SK-N-SH treated with all-trans-retinoic acid at 6 μM for 48 hours (cell line): ENCODE data around the gene ACSBG1.

Source experiments
- ATAC-seq: fragments of 200-7000 bp; cut with Tn5 transposase; 3 replicates; pipeline ENCODE4 v1.9.1; 2020; ENCODE audit warnings: mild to moderate bottlenecking, moderate library complexity
- ARNTL ChIP-seq: fragments of 450-650 bp; formaldehyde crosslinking; IDR thresholded peaks from 2 replicates; pipeline ENCODE4 v1.5.0; 2020; ENCODE audit warnings: low read depth, mild to moderate bottlenecking, moderate library complexity, borderline replicate concordance
- BACH2 ChIP-seq: fragments of 250-450 bp; sonication (Bioruptor Pico); IDR thresholded peaks from 2 replicates; pipeline ENCODE4 v1.9.0; 2021; ENCODE audit warnings: mild to moderate bottlenecking, borderline replicate concordance
- ESRRG ChIP-seq: fragments of 250-450 bp; sonication (Bioruptor Pico); IDR thresholded peaks from 2 replicates; pipeline ENCODE4 v1.6.1; 2021; ENCODE audit warnings: mild to moderate bottlenecking
- GLIS3 ChIP-seq: fragments of 250-450 bp; sonication (Bioruptor Pico); IDR thresholded peaks from 2 replicates; pipeline ENCODE4 v1.5.0; 2020; ENCODE audit warnings: mild to moderate bottlenecking, moderate library complexity
- ISL1 ChIP-seq: fragments of 250-450 bp; sonication (Bioruptor Pico); IDR thresholded peaks from 2 replicates; pipeline ENCODE4 v2.1.2; 2022; ENCODE audit warnings: mild to moderate bottlenecking, moderate library complexity
- OSR1 ChIP-seq: fragments of 250-450 bp; sonication (Bioruptor Pico); IDR thresholded peaks from 2 replicates; pipeline ENCODE4 v1.8.0; 2022; ENCODE audit warnings: moderate library complexity, mild to moderate bottlenecking, inconsistent platforms
- PPARA ChIP-seq: fragments of 250-450 bp; sonication (Bioruptor Pico); IDR thresholded peaks from 2 replicates; pipeline ENCODE4 v1.5.0; 2020; ENCODE audit warnings: mild to moderate bottlenecking, borderline replicate concordance
- RARB ChIP-seq: fragments of 250-450 bp; sonication (Bioruptor Pico); IDR thresholded peaks from 2 replicates; pipeline ENCODE4 v1.8.0; 2021; ENCODE audit warnings: mild to moderate bottlenecking, moderate library complexity
- TCF4 ChIP-seq: fragments of 250-450 bp; sonication (Bioruptor Pico); IDR thresholded peaks from 2 replicates; pipeline ENCODE4 v1.8.0; 2021; ENCODE audit warnings: mild to moderate bottlenecking, moderate library complexity, borderline replicate concordance
- TOX ChIP-seq: fragments of 250-450 bp; sonication (Bioruptor Pico); IDR thresholded peaks from 2 replicates; pipeline ENCODE4 v1.8.0; 2021; ENCODE audit warnings: mild to moderate bottlenecking, moderate library complexity, borderline replicate concordance
- ZC3H10 ChIP-seq: fragments of 250-450 bp; sonication (Bioruptor Pico); IDR thresholded peaks from 2 replicates; pipeline ENCODE4 v1.5.1; 2021; ENCODE audit warnings: mild to moderate bottlenecking, moderate library complexity
- ZFP3 ChIP-seq: fragments of 250-450 bp; sonication (Bioruptor Pico); IDR thresholded peaks from 2 replicates; pipeline ENCODE4 v1.5.0; 2020; ENCODE audit warnings: mild to moderate bottlenecking, moderate library complexity
- ZNF70 ChIP-seq: fragments of 450-650 bp; formaldehyde crosslinking; IDR thresholded peaks from 2 replicates; pipeline ENCODE4 v1.5.0; 2020; ENCODE audit warnings: mild to moderate bottlenecking, moderate library complexity
- ZNF8 ChIP-seq: fragments of 450-650 bp; formaldehyde crosslinking; IDR thresholded peaks from 2 replicates; pipeline ENCODE4 v1.5.0; 2020; ENCODE audit warnings: mild to moderate bottlenecking, moderate library complexity
- TF ChIP-seq, protein P1 (sequence below): fragments of 250-450 bp; sonication (Bioruptor Pico); IDR thresholded peaks from 2 replicates; pipeline ENCODE4 v1.5.1; 2021; ENCODE audit warnings: mild to moderate bottlenecking, moderate library complexity
- TF ChIP-seq, protein P2 (sequence below): fragments of 250-450 bp; sonication (Bioruptor Pico); IDR thresholded peaks from 2 replicates; pipeline ENCODE4 v1.5.0; 2020; ENCODE audit warnings: mild to moderate bottlenecking, moderate library complexity
- TF ChIP-seq, protein P3 (sequence below): fragments of 250-450 bp; sonication (Bioruptor Pico); IDR thresholded peaks from 2 replicates; pipeline ENCODE4 v1.8.0; 2021; ENCODE audit warnings: low read depth, mild to moderate bottlenecking, moderate library complexity, borderline replicate concordance

Gene ACSBG1

DNA sequence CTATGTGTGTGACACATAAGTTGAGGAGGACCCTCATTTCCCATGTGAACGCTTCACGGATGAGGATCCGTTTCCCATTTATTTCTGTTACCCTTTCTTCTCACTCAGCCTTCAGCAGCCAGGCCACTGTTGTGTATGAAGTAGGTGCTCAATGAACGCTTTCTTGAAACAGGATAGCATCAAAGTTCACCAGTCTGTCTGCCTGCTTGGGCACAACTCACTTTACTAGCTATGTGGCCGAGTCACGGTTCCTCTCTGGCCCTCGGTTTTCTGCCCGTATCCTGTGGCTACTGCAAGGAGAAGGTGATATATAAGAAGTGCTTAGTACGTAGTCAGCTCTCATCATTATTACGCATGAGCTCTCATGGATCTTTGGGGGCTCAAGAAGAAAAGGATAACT, 22.4 kb downstream of the ACSBG1 start (continued):
- no peak for TF ChIP-seq ZFP3 (CRISPR knock-in tag)
- TF ChIP-seq RARB (CRISPR knock-in tag), result no peak
- no peak for TF ChIP-seq GLIS3 (CRISPR knock-in tag)
- TF ChIP-seq, protein P1, sequence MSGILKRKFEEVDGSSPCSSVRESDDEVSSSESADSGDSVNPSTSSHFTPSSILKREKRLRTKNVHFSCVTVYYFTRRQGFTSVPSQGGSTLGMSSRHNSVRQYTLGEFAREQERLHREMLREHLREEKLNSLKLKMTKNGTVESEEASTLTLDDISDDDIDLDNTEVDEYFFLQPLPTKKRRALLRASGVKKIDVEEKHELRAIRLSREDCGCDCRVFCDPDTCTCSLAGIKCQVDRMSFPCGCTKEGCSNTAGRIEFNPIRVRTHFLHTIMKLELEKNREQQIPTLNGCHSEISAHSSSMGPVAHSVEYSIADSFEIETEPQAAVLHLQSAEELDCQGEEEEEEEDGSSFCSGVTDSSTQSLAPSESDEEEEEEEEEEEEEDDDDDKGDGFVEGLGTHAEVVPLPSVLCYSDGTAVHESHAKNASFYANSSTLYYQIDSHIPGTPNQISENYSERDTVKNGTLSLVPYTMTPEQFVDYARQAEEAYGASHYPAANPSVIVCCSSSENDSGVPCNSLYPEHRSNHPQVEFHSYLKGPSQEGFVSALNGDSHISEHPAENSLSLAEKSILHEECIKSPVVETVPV (CRISPR knock-in tag), result no peak
- no peak for TF ChIP-seq ISL1
- TF ChIP-seq BACH2 (CRISPR knock-in tag), result no peak

DNA sequence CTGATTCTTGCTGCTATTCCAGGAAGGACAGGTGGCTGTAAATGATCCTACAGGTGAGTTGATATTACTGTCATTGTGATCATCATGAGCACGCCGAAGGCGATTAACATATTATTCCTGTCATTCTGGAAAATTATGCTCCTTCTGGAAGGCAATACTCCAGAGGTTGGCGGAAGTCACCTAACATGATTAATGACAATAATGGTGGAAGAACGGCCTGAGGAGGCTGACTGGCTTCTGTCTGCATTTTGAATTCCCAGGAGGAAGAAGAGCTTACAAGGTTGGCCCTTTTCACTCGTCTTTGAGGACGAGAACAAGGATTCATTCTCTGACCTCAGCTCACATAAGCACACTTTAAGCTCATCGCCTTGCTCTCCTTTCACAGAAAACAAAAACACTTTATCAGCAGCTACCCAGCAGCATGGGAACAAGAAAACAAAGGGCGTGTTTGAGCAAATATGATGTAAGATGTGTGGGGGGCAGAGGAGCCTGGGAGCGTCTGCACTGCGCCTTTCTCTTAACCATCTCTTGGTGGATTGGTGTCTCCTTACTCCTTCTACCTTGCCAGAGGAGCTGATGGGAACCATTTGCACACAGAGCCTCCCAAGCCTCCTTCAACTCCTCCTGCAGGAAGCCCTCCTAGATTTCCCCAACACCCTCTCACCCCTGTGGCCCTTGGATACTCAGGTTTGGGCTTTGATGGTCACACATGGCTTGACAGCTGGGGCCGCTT, 23.0 kb downstream of the ACSBG1 start:
- TF ChIP-seq ZC3H10, result no peak
- no peak for TF ChIP-seq ZNF70 (CRISPR knock-in tag)
- TF ChIP-seq ARNTL (CRISPR knock-in tag), result no peak
- TF ChIP-seq BACH2 (CRISPR knock-in tag), result no peak
- TF ChIP-seq, protein P2, sequence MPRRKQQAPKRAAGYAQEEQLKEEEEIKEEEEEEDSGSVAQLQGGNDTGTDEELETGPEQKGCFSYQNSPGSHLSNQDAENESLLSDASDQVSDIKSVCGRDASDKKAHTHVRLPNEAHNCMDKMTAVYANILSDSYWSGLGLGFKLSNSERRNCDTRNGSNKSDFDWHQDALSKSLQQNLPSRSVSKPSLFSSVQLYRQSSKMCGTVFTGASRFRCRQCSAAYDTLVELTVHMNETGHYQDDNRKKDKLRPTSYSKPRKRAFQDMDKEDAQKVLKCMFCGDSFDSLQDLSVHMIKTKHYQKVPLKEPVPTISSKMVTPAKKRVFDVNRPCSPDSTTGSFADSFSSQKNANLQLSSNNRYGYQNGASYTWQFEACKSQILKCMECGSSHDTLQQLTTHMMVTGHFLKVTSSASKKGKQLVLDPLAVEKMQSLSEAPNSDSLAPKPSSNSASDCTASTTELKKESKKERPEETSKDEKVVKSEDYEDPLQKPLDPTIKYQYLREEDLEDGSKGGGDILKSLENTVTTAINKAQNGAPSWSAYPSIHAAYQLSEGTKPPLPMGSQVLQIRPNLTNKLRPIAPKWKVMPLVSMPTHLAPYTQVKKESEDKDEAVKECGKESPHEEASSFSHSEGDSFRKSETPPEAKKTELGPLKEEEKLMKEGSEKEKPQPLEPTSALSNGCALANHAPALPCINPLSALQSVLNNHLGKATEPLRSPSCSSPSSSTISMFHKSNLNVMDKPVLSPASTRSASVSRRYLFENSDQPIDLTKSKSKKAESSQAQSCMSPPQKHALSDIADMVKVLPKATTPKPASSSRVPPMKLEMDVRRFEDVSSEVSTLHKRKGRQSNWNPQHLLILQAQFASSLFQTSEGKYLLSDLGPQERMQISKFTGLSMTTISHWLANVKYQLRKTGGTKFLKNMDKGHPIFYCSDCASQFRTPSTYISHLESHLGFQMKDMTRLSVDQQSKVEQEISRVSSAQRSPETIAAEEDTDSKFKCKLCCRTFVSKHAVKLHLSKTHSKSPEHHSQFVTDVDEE (CRISPR knock-in tag), result no peak
- TF ChIP-seq, all 23 proteins: peak for 0
- no peak for ATAC-seq

DNA sequence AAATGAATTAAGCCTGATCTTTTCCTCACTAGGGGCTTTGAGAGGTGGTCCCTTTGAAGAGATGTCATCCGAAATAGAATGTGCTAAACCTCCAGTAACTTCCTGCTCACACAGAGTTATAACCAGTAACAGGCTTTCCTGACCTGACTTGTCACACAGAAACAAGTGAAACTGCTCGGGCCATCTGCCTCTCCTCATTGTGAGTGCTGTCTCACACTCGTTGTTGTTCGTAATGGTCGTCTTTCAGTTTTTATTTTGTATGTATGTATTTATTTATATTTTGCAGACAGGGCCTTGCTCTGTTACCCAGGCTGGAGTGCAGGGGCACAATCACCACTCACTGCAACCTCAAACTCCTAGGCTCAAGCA, 24.0 kb downstream of the ACSBG1 start:
- no peak for TF ChIP-seq OSR1
- TF ChIP-seq, all 23 proteins: peak for 0
- ATAC-seq, result no peak

DNA sequence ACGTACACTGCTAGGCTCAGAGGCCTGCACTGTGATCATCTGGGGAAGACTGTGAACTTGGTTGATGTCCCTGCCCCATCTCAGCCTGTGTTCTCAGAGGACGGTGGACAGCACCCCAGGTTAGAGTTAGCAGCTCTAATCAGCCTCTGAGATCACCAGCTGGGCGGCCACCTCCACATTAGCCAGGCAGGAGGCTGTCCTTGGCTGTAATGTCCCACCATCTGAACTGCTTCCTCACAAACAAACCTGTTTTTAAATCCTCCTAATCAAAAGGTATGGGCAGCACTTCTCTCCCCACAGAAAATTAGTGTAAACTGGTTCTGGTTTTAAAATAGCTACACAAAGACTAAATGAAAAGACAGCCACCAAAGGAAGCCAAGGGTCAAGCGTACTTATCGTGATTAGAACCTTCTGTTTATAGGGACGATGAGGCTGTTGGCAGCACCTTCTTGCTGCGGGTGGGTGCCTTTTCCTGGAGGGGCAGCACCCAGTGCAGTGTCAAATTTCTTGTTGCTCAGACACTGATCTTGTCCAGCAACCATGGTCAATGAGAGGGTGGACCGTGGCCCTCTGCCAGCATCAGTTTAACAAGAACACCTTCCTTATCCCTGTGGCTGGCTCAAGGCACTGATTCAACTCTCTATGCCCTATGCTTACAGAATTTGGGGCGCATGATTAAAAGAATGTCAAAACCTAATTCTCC, 24.6 kb downstream of the ACSBG1 start:
- TF ChIP-seq TCF4, result no peak
- TF ChIP-seq, protein P3, sequence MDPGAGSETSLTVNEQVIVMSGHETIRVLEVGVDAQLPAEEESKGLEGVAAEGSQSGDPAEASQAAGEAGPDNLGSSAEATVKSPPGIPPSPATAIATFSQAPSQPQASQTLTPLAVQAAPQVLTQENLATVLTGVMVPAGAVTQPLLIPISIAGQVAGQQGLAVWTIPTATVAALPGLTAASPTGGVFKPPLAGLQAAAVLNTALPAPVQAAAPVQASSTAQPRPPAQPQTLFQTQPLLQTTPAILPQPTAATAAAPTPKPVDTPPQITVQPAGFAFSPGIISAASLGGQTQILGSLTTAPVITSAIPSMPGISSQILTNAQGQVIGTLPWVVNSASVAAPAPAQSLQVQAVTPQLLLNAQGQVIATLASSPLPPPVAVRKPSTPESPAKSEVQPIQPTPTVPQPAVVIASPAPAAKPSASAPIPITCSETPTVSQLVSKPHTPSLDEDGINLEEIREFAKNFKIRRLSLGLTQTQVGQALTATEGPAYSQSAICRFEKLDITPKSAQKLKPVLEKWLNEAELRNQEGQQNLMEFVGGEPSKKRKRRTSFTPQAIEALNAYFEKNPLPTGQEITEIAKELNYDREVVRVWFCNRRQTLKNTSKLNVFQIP (CRISPR knock-in tag), result no peak
- TF ChIP-seq TOX (CRISPR knock-in tag), result no peak
- no peak for TF ChIP-seq ISL1
- TF ChIP-seq, protein P1 (CRISPR knock-in tag), result no peak
- no peak for TF ChIP-seq ZNF8
- no peak for TF ChIP-seq ESRRG (CRISPR knock-in tag)
- ATAC-seq, result peak; percentile 4; the same call in 1 of the 3 replicates

DNA sequence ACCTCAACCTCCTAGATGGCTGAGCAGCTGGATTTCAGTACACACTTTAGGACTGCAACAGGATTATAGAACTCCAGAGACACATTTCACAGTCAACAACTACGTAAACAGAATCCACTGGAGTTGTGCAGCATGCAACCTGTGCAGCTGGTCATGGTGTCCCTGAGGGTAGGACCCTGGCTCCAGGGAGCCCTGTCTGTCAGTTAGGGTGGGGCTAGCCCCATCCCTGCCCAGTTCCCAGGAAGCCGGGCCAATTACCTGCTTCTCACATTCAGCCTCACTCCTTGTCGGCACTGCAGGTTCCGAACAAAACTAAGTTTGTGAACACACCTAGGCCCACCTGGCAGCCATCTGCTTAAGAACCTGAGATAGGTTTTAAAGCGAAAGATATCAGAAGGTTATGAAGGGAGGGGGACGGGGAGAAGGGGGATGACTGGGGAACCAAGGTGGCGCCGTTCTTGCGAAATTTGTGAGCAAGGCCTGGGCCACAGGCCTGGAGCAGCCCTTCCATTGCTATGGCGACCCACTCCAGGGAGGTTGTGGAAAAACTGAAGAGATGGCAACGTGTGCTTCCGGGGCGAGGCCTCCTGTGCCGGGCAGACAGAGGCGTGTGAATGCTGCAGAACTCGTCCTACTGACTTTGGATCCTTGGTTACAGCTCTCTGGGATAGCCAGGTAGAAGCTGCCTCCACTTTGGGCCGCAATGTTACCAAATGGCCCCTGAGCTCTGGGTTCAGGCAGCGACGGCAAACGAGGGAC, 25.3 kb downstream of the ACSBG1 start:
- no peak for ATAC-seq
- TF ChIP-seq, protein P2 (CRISPR knock-in tag), result no peak
- TF ChIP-seq PPARA, result no peak
- TF ChIP-seq TOX (CRISPR knock-in tag), result no peak
- TF ChIP-seq, protein P1 (CRISPR knock-in tag), result no peak
- no peak for TF ChIP-seq ARNTL (CRISPR knock-in tag)
- TF ChIP-seq, protein P3 (CRISPR knock-in tag), result no peak
- TF ChIP-seq RARB (CRISPR knock-in tag), result no peak
